HEK293T (cell line): ENCODE measurements around the gene EIF6.

Source experiments
- ARNT ChIP-seq: fragments of 450-650 bp; IDR thresholded peaks from 2 replicates; pipeline ENCODE4 v1.6.1; 2017; ENCODE audit warnings: mild to moderate bottlenecking
- BHLHE40 ChIP-seq: fragments of 450-650 bp; IDR thresholded peaks from 2 replicates; pipeline ENCODE4 v1.6.1; 2016; ENCODE audit warnings: mild to moderate bottlenecking, moderate library complexity, borderline replicate concordance
- ELF4 ChIP-seq: fragments of 450-650 bp; IDR thresholded peaks from 2 replicates; pipeline ENCODE4 v1.6.1; 2017; ENCODE audit warnings: antibody characterized with exemption
- FOXA1 ChIP-seq: fragments of 450-650 bp; IDR thresholded peaks from 2 replicates; pipeline ENCODE4 v1.6.1; 2016; ENCODE audit warnings: mild to moderate bottlenecking
- FOXM1 ChIP-seq: fragments of 450-650 bp; IDR thresholded peaks from 2 replicates; pipeline ENCODE4 v1.6.1; 2017; ENCODE audit warnings: mild to moderate bottlenecking, borderline replicate concordance
- HDGF ChIP-seq: fragments of 450-650 bp; IDR thresholded peaks from 2 replicates; pipeline ENCODE4 v1.6.1; 2017; ENCODE audit warnings: antibody characterized with exemption, borderline replicate concordance
- LEF1 ChIP-seq: fragments of 450-650 bp; IDR thresholded peaks from 2 replicates; pipeline ENCODE4 v1.6.1; 2017; ENCODE audit warnings: mild to moderate bottlenecking, borderline replicate concordance
- NFRKB ChIP-seq: fragments of 450-650 bp; IDR thresholded peaks from 2 replicates; pipeline ENCODE4 v1.6.1; 2016; ENCODE audit warnings: mild to moderate bottlenecking, moderate library complexity
- PKNOX1 ChIP-seq: fragments of 450-650 bp; IDR thresholded peaks from 2 replicates; pipeline ENCODE4 v1.6.1; 2016
- TARDBP ChIP-seq: fragments of 450-650 bp; IDR thresholded peaks from 2 replicates; pipeline ENCODE4 v1.6.1; 2016

DNA sequence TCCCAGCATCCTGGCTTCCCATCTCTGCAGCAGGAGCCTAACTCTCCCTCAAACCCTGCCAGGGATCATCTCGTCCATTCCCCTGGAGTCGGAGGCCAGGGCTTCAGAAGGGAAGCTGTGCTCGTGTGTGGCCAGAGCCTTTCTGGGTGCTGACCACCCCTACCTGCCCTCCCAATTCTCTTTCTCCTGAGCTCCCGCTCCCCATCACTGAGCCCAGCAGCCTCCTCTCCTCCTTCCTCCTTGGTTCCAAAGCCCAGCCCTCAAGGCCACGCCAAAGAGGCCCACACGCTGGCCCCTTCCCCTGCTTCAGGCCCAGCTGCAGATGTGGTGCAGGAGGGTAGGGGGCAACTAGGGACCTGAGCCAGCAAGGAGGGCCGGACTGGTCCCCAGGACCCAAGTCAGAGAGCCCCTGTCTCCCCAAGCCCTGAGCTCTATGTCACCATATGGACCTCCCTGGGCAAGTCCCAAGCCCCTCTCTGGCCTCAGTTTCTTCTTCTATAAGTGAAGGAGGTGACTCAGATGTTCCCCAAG lies 6.4 kb upstream of the EIF6 start:
- TF ChIP-seq BHLHE40 (no peak), TARDBP (no peak), FOXA1 (no peak), PKNOX1 (no peak), ARNT (no peak), FOXM1 (no peak), NFRKB (no peak), LEF1 (no peak), HDGF (no peak), ELF4 (no peak)
